GM12874 (cell line): Measurements from ENCODE around the gene MAST4.

Experiments used
- TF ChIP-seq, protein P1 (sequence below): IDR thresholded peaks from 2 replicates; pipeline ENCODE4 v1.5.1; 2011; ENCODE audit warnings: low read depth, mild to moderate bottlenecking, control low read depth, low read length, moderate library complexity; ENCODE audit not compliant: insufficient read depth

MAST4 gene

DNA sequence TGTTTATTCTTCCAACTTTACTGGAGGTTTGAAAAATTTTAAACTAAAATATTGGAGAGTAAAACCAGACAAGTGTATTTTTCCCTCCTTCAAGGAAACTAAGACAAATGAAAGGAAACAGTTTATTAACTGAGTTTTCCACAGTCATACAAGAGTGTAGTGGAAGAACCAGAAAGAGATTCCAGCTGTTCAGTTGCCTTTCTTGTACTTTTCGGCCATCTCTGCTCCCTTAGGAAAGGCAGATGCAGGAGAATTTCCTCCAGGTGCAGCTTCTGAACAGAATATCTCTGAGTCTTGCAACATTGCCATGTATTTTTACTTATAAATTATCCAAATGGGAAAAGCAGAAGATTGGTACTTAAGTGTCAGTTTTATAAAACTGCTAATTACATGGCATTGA is 217.1 kb downstream of the MAST4 start:
- TF ChIP-seq, protein P1, sequence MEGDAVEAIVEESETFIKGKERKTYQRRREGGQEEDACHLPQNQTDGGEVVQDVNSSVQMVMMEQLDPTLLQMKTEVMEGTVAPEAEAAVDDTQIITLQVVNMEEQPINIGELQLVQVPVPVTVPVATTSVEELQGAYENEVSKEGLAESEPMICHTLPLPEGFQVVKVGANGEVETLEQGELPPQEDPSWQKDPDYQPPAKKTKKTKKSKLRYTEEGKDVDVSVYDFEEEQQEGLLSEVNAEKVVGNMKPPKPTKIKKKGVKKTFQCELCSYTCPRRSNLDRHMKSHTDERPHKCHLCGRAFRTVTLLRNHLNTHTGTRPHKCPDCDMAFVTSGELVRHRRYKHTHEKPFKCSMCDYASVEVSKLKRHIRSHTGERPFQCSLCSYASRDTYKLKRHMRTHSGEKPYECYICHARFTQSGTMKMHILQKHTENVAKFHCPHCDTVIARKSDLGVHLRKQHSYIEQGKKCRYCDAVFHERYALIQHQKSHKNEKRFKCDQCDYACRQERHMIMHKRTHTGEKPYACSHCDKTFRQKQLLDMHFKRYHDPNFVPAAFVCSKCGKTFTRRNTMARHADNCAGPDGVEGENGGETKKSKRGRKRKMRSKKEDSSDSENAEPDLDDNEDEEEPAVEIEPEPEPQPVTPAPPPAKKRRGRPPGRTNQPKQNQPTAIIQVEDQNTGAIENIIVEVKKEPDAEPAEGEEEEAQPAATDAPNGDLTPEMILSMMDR: no peak

DNA sequence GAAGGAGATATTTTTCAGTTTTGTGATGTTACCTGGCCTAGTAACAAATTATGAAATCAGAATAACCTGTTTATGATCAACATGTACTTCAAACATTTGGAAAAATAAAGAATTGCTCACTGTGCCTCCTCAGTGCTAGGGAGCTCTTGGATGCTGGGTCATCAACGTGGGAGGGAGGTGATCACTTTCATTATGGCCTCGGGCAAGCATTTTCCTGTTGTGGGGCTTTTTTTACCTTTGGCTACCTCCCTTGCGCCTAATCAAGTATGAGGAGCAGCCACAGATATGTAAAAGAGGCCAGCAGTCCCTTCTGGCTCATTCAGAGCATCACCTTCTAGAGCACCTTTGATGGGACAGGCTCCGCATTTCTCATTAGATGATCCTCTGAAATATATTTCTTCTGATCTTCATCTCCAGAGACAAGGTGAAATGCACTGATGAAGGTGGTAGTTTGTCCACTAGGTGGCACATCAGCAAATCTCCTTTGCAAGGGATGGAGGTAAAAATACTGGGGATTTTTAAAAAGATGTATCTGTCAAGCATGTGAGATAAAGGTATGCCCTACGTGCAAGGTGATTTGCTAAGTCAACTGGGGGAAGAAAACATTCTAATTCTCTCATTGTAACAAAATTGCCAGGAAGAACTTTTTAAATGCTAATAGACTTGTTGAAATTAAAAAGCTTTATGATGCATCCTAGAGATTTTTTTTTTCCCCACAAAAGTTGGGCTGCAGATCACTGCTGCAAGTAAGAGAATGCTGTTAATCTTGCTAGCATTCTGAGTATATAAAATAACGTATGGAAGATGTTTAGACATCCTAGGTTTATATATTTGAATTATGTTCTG is 218.2 kb downstream of the MAST4 start:
- TF ChIP-seq, protein P1: peak; percentile 55

DNA sequence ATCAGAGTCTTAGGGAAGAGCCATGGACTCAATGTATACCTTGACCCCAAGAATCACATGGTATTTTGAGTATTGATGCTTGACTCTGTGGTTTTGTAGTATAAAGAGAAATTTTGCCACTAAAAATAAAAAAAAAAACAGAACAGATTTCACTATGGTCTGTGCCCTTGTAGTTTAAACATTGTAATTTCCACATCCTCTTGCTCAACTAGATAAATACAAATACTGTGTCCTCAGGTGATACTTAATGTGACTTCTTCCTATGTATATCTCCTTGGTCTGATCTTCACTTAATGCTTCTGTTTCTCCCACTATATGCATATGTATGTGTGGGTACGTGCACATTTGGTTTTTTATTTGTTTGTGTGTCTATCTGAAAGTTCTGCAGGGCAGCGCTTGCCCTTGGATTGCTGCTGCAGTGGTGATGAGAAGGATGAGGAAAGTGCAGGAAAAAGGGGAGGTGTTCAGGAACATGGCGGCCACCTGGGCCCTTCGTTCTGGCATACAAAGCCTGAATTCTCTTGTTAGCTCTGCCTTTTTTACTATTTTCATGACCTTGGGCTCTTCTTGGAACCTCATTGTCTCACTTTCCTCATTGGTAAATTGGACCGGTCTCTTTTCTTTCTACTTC is 222.2 kb downstream of the MAST4 start:
- TF ChIP-seq, protein P1: no peak

DNA sequence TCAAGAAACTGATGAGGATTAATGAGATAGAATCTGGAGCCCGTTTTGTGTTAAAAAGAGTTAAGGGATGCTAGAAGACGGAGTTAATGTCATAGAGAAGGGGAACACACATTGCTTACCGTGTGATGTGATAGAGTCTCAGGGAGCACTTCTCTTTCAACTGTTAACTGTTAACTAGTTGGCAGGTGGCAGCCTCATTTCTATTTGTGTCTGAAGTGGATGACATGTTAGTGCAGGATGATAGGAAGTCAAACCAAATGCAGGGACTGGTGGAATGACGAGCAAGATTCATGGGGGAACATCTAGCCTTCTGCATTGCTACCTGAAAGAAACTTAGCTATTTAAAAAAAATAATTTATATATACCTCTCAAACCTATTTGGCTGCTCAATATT is 222.7 kb downstream of the MAST4 start:
- TF ChIP-seq, protein P1: no peak

DNA sequence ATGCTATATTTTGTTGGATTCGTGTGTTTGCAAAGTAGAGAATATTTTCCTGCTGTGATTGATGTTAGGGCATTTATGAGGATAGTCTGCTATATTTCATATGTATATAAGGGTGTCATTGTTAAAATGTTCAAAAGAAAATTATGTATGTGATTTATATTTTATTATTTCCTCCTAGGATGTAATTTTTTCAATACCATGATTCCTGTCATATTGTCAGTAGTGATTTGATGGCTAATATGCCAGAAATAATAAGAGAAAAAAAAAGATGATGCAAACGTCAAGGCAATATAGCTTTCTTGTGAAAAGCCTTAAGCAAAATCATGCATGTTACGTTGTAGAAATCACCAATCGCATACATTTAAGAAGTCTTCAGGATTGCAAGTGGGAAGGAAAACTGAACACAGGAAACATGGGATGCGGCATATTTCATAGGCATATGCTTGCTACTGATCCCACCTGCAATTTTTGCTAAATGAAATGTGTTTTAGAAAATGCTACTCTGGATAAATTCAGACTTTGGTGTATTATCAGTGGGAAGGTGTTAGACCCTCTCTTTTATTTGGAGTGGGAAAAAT is 224.5 kb downstream of the MAST4 start:
- TF ChIP-seq, protein P1: no peak

DNA sequence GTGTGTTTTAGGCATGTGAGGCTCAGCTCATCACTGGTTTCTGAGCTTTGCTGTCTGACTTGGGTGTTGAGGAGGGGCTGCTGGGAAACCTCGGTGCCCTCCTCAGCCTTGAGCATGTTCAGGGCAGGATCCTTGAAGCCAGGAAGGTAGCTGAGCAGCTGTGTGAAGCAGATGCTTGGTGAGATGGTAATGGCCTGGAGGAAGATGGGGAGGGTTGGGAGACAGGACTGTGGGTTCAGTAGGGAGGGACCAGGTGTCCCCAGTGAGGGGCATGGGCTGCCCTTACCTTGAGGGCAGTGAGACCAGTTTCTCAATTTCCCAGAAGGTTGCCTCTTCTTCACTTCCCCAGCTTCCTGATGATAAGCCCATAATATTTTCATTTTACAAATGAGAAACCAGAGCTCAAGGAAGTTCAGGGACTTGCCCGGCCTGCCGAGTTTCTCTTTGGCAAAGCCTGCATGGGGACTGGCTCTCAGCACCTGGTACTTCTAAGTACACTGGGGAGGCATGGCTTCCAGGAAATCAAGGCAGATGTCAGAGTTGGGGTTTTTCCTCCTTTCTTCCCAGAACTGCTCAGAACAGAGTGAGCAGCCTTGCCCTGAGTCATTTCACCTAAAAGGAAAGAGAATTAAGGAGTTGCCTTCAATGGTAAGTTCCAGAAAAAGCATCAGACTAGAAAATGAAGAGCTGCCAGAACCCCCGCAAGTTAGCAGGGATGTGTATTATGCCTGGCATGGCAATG is 225.7 kb downstream of the MAST4 start:
- TF ChIP-seq, protein P1: no peak

DNA sequence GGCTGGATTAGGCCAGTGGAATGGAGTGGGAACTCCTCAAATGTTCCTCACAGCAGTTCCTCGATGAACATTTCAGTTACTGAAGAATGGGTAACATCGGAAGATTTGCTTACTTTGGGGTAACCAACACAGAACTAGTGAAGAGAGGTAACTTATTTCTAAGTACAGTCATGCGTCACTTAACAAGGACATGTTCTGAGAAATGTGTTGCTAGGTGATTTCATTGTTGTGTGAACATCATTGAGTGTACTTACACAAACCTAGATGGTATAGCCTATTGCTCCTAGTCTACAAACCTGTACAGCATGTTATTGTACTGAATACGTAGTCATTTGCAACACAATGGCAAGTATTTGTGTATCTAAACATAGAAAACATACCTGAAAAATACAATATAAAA is 228.3 kb downstream of the MAST4 start:
- TF ChIP-seq, protein P1: no peak
